NCI-H2029 treated with DMSO at 0.1 percent for 48 hours (cell line): ENCODE results near the gene PPP1R1C.
"Not testable (repeated sequence)": the region's sequence is repeated elsewhere in the genome, so short reads cannot be mapped to it uniquely, and the experiment has no call there.

Source experiments
- DNase-seq: peaks from one replicate; lab custom pipeline; 2025; lab: John Stamatoyannopoulos, UW

The PPP1R1C gene

DNA sequence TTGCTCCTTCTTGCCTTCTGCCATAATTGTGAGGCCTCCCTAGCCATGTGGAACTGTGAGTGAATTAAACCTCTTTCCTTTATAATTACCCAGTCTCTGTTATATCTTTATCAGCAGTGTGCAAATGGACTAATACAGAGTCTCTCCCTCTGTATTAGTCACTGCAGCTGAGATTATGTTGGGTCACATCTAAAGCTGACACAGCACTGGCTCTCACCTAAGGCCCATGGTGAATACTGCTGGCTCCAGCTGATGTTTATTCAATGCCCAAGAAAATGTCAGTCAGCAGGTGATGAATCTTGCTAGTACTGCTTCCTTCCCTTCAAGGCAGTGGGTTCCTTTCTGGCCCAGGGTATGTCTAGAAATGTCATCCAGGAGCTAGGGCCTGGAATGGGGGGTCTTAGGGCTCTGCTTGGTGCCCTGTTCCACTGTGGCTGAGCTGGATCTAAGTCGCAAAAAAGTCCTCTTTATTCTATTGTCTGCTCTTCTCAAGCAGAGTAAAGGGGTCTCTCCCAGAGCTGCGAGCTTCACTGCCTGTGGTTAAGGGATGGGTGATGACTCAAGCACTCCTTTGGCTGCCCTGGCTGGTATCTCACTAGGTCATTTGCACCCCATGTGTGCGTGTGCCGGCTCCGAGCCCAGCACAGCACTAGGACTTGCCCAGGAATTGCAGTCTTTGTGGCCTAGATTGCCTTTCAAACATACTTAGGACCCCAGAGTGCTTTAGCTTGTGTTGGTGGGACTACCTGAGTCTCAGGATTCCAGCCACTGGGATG lies 29.9 kb downstream of the PPP1R1C start:
- DNase-seq: no peak

DNA sequence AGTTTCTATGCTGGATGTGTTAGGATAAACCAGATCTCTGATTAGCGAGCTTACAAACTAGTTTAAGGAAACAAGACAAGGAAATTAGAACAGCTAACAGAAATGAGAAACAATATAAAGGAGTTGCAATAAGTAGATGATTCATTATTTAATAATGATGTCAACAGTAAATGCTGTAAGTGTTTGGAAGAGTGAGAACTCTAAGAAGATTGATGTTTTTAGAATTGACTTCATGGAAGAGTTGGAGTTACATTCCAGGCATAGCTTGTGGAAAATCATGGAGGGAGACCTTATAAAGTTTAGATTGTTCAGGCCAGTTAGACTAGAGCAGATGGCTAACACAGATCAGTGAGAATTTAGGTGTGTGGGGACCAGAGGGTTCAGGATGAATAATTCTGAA lies 32.6 kb downstream of the PPP1R1C start:
- DNase-seq: no peak

DNA sequence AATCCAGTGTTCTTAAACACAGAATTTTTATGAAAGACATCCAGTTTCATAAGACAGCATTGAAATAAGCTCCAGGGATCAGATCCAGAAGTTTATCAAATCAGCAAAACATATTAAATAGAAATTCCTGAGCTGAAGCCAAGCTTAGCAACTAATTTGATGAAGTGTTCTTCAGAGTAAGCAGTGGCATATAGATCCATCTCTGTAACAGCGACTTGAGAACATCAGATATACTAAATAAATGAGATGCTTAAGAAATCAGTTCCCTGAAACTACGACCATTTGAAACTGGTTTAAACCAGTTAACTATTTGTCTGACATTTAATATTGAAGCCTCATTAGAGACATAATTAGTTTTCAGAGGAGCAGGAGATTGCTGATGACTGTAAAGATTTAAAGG lies 34.1 kb downstream of the PPP1R1C start:
- no peak for DNase-seq

DNA sequence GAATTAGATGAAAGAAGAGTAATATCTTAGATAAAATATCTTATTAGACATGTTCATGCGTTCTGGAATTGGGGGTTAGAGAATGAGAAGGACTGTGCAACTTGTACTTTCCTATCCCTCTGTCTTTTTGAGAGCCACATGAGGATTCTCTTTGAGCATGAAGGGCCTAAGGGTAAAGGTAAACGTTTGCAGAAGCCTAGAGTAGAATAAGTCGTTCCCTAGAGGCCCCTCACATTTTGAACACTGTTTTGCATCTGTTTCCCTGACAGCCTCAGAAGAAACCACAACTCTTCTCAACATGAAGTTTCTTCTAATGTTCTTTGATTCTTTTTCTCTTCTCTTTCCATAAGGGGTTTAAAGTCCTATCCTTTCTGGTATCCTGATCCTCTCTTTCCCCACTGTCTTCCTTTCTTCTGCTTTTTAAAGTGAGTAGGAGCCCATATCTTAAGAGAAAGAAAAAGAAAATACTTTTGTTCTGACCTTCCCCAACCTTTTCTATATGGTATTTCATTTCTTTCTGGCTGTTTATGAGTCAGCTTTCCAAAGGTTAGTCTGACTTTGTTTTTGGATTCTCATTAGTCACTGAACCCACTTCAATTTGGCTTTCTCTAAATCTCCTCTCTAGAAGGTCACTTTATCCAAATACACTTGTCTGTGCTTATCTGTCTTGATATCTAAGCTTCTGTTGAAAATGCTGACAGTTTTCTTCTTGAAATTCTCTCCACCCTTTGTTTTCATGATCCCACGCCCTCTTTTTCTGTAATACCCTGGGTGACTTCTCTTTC lies 34.8 kb downstream of the PPP1R1C start:
- no peak for DNase-seq

DNA sequence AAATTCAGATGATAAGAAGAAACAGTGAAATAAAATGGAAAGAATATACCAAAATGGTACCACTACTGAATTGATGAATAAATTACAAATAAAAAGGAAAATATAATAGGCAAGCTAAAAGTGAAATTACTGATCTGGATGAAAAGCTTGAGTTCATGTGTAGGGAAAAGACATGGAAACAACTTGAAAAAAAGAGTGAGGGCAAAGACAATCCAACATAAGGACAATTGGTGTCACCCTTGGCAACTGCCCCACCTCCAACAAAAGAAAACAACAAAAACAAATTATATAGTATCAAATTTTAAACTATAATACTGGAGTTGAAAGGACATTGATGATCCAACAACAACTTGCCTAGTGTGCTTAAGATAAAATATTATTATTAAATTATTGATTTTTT lies 37.6 kb downstream of the PPP1R1C start:
- DNase-seq: no peak

DNA sequence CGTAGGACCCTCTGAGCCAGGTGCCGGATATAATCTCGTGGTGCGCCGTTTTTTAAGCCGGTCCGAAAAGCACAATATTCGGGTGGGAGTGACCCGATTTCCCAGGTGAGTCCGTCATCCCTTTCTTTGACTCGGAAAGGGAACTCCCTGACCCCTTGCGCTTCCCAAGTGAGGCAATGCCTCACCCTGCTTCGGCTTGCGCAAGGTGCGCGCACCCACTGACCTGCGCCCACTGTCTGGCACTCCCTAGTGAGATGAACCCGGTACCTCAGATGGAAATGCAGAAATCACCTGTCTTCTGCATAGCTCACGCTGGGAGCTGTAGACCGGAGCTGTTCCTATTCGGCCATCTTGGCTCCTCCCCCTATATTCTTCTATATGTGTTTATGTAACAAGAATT lies 45.2 kb downstream of the PPP1R1C start:
- DNase-seq: not testable (repeated sequence)

DNA sequence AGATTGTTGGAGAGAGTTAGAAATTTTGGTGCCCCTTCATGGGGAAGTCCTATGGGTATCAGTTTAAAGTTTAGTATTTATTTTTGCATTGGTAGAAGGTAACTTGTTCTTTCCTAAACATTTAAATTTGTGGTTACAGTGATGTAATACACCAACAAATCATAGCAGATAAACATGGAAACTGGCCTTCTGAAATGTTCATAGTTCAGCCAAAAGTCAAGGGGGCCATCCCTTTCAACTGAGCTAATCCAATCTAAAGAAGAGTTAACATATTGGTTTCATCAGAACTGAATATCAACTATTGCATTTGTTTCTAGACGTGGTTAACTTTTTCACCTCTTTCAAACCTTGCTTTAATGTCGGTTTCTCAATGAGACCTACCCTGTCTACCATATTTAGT lies 46.3 kb downstream of the PPP1R1C start:
- no peak for DNase-seq

DNA sequence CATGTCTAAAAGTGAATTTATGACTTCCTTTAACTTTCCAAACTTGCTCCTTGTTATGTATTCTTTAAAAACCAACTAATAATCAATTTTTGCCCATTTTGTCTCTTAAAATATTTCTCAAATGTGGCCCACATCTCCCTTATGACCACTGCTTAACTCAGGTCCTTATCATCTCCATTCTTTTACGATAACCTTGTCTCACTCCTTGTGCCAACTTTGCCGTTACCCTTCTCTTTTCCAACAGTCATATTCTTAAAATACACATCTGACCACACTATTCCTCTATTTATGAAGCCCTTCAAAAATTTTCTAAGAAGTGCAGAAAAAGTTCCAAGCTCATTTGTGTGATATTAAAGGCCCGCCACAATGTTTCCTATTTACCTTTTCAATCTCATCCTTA lies 47.8 kb downstream of the PPP1R1C start:
- no peak for DNase-seq

DNA sequence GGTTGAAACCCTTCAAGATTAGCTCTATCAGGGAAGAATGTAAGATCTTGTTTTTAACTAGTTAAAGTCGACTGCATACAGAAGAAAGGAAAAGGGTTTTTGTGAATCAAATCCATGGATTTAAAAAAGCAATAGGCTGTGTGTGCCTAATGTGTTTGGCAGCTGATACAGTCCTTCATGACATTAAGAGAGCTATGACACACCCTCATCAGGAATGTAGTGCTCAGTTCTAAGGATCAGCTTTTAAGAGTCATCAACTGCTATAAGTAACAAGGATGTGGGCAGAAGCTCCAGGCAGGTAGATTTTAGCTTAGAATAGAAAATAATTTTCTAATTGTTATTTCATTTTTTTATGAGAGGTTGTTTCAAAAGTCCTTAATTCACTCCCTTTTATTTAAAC lies 52.9 kb downstream of the PPP1R1C start:
- DNase-seq: no peak

DNA sequence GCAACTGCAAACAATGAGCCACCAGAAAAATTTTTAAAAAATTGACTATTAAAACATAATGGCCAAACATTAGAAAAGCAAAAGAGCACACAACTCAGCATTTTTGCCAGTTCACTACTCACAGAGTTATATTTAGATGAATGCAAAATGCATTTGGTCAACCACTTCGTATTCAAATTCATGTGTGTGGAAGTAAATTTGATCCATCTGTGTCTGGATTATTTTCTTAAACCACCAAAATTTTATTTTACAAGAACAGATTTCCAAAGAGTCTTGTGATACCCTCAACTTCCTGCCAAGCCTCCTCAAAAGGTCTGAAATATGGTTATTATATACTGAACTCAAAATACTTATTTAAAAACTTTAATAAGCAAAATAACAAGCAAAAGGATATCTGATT lies 57.4 kb downstream of the PPP1R1C start:
- no peak for DNase-seq

DNA sequence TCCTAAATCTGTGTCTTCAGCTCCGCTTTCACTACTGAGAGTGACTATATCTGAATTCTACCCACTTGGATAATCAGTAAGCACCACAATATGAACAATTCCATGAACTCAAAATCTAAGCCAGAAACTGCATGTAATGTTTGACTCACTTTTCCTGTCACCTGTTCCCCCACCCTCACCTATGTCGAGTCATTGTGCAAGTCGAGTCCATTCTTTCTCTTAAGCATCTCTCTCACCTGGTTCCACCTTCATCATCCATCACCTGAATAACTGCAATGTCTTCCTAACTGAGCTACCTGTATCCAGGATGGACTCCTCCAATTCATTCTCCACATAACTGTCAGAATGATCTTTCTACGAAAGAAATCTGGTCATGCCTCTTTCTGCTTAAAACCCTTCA lies 58.2 kb downstream of the PPP1R1C start:
- no peak for DNase-seq

DNA sequence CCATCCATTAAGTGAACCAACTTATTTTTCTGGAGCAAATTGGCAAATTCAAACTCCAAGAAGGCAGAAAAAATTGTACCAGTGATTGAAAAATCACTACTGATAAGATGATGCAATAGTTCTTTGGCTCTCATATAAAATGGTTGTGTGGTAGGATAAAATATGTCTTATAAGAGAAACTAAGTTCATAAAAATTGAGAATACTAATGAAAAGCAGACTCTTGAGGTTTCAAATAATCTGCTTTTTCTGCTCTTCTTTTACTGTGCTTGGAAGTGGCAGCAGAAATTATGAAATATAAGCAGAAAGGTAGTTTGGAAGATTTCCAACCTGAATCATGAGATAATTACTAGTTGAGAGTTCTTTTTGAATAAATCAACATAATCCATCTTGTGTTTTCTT lies 61.9 kb downstream of the PPP1R1C start:
- no peak for DNase-seq

DNA sequence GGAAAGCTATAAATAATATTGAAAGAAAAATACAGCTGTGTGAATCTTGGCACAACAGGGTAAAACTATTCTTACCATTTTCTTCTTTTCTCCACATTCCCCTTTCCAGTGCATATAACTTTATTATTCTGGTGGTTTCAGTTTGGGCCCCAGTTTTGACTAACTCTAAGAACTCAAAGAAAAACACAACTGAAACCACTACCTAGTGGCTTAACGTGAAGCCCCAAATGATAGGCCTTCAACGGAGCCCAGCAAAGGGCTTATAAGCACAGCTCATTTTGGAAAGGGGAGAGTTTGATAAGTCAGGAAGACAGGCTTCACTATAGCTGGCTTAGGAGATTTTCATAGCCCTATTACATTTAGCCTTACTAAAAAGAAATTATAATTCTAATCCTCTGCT lies 62.4 kb downstream of the PPP1R1C start:
- no peak for DNase-seq

DNA sequence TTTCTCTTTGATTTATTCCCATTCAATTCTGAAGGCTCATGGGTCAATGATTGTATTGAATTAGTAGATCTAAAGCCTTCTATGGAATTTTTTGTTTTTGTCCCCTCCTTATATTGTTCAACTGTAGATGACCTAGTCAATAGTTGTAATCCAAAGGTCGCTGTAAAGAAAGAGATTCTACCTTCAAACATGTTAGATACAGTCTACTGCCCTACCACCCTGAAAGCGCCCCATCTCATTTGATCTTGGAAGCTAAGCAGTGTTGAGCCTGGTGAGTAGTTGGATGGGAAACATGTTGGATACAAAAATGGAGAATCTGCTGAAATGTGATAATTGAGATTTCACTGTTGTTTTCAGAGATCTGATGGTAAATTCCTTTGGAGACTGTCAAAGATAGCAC lies 63.0 kb downstream of the PPP1R1C start:
- DNase-seq: no peak

DNA sequence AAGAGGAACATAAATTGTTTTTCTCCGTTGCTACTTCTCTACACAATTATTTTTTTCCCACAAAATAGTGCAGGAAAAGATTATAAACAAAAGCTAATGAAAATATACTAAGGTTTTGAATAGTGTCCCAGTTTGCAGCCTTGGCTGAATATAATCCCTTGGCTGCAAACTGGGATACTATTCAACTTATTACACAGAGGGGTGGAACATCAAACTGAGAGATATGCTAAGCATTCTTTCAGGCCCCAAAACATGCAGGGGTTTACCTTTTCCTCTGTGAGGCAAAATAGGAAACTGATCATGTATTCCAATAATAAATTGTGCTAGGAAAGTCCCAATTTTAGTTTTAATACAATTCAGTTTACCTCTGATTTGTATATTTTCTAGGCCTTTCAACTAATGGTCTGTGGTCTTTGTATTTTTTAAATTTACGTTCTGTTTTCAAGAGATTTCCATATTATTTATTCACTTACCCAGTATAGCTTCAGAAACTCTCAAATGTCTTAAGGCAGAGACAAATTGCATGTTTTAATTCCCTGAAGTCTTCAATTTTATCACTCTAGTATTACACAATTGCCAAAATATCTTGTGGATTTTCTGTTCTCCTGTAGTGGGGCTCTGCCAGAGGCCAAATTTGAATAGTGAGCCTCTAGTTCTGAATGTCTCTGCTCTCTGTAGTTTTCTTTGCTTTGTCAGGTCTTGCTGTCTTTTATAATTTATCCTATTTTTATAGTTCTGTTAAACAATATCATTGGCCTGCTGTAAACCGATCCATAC lies 63.9 kb downstream of the PPP1R1C start:
- no peak for DNase-seq

DNA sequence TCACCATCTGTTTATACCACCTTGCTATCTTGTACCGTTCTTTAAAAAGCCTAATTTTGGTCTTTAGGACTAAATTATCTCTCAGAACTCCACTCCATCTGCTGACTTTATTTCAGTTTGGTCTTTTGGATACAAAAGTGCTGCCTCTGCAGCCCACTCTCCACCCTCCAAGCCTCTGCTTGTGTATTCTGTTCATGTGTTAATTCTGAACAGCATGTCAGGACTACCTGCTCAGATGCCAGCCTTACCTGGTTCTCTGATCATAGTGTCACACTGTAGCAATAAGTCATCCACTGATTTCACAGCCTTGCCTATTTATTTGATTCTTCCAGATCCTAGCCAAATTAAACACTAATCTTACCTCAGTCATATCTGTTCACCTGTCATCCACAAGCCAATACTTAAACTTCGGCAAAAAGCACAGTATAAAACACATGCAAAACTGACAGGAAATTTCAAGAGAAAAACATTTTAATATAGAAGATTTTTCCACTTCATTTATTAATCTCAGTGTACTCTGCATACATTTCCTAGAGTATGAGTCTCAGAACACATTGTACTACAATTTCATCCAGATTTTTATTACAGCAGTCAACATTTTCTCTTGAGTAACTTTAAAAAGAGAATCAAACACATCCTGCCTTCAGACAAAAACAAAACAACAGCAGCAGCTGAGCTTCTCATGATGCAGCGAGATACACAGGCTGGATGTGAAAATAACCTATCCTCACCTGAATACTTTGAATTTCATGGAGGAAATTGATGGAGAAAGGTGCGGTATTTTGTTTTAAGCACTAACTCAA lies 64.9 kb downstream of the PPP1R1C start:
- DNase-seq: no peak

DNA sequence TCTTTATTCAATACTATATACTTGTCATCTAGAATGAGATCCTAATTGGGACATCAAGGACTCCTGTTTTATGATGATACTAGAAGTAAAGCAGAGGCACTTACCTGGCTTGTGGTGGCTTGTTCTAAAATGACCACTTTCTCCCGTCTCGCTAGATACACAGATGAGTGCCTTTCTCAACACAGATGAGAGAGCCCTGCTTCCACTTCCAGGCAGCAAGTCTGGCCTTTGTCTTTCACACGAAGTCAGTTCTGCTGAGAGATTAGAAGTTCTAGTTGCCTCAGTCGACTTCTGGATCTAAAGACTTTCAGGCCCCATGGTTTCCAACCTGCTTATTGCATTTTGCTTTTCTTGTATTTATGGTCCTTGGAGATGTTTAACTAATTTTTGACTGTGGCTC lies 70.3 kb downstream of the PPP1R1C start:
- no peak for DNase-seq

DNA sequence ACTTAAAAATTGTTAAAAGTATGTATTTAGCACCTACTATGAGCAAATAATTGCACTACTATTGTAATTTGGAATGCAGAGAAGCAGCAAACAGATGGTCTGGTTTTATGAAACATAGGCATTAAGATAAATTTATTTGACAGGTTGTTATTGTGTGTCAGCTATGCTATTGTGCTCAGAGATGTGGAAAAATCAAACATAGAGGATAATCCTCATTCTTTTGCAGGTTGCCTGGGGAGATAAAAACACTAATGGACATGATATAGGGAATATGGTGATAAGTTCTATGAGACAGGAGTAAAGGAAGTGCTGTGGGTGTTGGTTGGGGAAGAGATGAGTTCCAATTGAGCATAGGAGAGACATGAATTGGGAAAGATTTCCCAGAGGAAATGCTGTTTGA lies 71.3 kb downstream of the PPP1R1C start:
- no peak for DNase-seq

DNA sequence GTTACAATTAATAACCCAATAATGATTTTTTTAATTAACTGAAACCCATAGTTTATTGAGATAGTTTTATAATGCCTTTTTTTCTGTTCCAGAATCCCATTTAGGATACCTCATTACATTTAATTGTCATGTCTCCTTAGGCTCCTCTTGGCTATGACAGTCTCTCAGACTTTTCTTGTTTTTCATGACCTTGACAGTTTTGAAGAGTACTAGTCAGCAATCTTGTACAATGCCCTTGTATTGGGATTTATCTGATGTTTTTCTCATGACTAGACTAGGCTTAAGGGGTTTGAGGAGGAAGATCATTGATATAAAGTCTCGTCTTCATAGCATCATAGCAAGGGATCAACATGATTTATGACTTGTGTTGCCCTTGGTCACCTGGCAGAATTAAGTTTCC lies 72.4 kb downstream of the PPP1R1C start:
- DNase-seq: no peak

DNA sequence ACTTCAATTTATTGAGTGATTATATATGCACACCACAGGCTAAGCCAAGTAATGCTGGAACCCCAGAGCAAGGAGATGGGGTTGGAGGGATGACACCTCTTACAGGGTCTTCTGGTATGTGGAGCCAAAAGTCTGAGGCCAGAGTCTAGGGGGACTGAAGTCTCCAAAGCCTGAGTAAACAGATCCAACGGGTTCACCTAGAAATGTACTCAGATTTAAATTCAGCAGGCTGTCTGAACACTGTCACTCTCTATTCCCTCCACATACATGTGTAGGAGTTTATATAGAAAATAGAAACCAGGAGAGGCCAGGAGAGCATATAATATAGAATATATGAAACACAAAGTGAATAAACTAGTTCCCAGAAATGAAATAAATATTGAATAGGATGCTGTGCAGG lies 76.1 kb downstream of the PPP1R1C start:
- DNase-seq: no peak

DNA sequence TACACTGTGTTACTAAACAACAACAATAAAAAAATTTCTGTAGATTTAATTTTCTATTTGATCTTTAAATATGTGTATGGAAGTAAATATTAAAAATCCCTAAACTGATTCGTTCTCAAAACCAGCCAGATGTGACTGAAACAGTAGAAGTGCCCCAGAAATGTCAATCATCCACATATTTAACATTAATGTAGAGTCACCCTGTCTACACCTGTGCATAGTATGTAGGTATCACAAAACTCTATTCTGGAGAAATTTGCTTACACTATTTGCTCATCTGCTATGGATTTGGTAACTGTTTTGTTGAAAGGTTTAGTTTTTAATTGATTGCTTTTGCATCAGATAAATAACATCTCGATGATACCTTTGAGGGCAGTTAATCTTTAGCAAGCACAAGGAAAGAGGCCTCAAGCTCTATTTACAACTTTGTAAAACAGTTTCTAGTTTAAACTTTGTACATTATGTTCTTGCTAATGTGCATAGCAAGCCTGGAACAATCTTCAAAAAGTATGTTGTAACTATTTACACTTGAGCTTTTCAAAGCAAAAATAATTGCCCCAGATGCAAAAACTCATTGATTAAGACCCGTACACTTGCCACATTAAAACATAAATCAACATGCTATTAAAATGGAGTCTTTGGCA lies 76.8 kb downstream of the PPP1R1C start:
- no peak for DNase-seq
